Measurements from ENCODE around the gene HIBADH.

GRCh38 chr7:27579565-27579964, 83.1 kb downstream of the HIBADH start:
- TF ChIP-seq, protein P1, sequence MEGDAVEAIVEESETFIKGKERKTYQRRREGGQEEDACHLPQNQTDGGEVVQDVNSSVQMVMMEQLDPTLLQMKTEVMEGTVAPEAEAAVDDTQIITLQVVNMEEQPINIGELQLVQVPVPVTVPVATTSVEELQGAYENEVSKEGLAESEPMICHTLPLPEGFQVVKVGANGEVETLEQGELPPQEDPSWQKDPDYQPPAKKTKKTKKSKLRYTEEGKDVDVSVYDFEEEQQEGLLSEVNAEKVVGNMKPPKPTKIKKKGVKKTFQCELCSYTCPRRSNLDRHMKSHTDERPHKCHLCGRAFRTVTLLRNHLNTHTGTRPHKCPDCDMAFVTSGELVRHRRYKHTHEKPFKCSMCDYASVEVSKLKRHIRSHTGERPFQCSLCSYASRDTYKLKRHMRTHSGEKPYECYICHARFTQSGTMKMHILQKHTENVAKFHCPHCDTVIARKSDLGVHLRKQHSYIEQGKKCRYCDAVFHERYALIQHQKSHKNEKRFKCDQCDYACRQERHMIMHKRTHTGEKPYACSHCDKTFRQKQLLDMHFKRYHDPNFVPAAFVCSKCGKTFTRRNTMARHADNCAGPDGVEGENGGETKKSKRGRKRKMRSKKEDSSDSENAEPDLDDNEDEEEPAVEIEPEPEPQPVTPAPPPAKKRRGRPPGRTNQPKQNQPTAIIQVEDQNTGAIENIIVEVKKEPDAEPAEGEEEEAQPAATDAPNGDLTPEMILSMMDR (conservative IDR thresholded peaks at IDR 0.05; ENCODE audit: low read length), result no peak
- TF ChIP-seq EZH2phosphoT487 (IDR thresholded peaks at IDR 0.05; ENCODE audit: borderline replicate concordance), result no peak

Measured in Loucy (cell line).